Spinal cord (tissue), 10 donors: ENCODE data around the gene SLCO4A1. TPM values are rescaled to one million over a fixed set of nuclear protein-coding genes. Genes with fewer than 3 reads are reported as not detected.

Source experiments
- DNase-seq, 6 donors: peaks; one replicate each; pipeline versions ENCODE4 v3.0.0 to v3.0.0-alpha.2; 2013 to 2015; ENCODE audit warnings: low spot score in 6 of 6, low read depth in 4 of 6
- H3K27ac ChIP-seq: one replicate; pipeline ENCODE4 v1.5.1; 2013; ENCODE audit warnings: low read depth, low read length, control low read depth
- H3K27me3 ChIP-seq: one replicate; pipeline ENCODE4 v1.6.1; 2013; ENCODE audit warnings: low read length; ENCODE audit not compliant: control insufficient read depth, insufficient read depth
- H3K36me3 ChIP-seq: one replicate; pipeline ENCODE4 v1.6.1; 2013; ENCODE audit warnings: low read length; ENCODE audit not compliant: control insufficient read depth, insufficient read depth
- H3K4me1 ChIP-seq: one replicate; pipeline ENCODE4 v1.6.1; 2013; ENCODE audit warnings: low read length; ENCODE audit not compliant: control insufficient read depth, insufficient read depth
- H3K4me3 ChIP-seq: one replicate; pipeline ENCODE4 v1.5.1; 2013; ENCODE audit warnings: low read depth, low read length, control low read depth
- H3K9me3 ChIP-seq: one replicate; pipeline ENCODE4 v1.6.1; 2013; ENCODE audit warnings: low read length; ENCODE audit not compliant: control insufficient read depth, insufficient read depth
- WGBS: methylation state at CpG from one replicate; pipeline ENCODE4 v1.1.5; 2013; ENCODE audit warnings: missing lambda C conversion rate; ENCODE audit not compliant: insufficient coverage; 5-methylcytosine and 5-hydroxymethylcytosine counted together
- polyA plus RNA-seq, 2 donors: library from polyadenylated mRNA; unstranded; fragments of 120-200 nt; gene quantifications; one replicate each; pipeline ENCODE4 v1.2.1, GENCODE V29; 2013; ENCODE audit not compliant: insufficient read length in 2 of 2
- total RNA-seq, 2 donors: library from RNA; depleted of rRNA in 1 of 2; stranded (reverse); fragments of 120-200 nt in 1 of 2; fragments of >200 nt in 1 of 2; gene quantifications; one replicate each; pipeline versions ENCODE4 v1.2.3 to v1.2.4, GENCODE V29; 2013 to 2014
- donor health status: healthy.

The SLCO4A1 gene
- total and polyA plus RNA-seq, 4 donors, result 2.3 to 12.1 (median 5.8) TPM

DNA sequence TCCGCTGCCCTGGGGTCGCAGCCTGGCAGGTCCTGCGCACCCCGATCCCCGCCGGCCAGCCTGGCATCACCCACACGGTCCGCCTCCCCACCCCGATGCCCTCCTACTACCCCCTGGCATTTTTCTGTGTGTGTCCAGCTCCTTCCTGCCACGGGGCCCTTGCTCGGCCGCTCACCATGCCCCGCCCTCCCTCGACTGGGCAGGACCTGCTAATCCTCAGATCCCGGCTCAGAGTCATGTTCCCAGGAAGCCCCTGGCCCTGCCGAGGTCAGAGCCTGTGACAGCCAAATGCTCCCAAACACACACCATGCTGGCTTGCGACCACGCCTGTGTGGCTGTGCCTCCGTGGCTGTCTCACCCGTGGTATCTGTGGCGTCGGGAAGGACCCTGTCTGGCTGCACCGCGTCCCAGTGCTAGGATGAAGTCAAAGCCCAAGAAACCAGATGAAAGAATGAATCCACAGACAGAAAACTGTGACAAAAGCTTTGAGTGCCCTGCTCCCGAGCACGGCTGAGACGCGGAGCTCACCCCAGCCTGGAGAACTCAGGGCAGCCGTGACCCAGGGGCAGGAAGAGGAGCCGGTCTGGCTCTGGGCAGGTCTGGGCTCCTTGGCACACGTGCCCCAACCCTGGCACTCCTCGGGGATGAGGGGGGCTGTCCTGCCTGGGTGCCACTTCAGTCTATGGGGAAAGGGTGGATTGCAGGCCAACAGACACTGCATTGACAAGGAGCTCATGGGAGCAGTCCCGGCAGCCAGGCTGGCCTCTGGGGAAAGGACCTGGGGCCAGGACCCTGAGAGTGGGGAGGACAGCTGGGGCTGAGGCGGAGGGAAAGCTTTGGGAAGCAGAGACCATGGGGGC lies 20.8 kb upstream of the SLCO4A1 start:
- H3K4me1 ChIP-seq, result peaks cover 19% of the 10 kb centered on the region
- WGBS, result 83% methylated on average over 33 of the region's 34 CpGs
- H3K36me3 ChIP-seq, result no peaks in the 10 kb centered on the region
- no peak overlapping the region for H3K4me3 ChIP-seq
- no peak for DNase-seq
- H3K9me3 ChIP-seq, result no peaks in the 10 kb centered on the region
- H3K27me3 ChIP-seq, result peaks cover 8% of the 10 kb centered on the region
- H3K27ac ChIP-seq, result no peak overlapping the region

DNA sequence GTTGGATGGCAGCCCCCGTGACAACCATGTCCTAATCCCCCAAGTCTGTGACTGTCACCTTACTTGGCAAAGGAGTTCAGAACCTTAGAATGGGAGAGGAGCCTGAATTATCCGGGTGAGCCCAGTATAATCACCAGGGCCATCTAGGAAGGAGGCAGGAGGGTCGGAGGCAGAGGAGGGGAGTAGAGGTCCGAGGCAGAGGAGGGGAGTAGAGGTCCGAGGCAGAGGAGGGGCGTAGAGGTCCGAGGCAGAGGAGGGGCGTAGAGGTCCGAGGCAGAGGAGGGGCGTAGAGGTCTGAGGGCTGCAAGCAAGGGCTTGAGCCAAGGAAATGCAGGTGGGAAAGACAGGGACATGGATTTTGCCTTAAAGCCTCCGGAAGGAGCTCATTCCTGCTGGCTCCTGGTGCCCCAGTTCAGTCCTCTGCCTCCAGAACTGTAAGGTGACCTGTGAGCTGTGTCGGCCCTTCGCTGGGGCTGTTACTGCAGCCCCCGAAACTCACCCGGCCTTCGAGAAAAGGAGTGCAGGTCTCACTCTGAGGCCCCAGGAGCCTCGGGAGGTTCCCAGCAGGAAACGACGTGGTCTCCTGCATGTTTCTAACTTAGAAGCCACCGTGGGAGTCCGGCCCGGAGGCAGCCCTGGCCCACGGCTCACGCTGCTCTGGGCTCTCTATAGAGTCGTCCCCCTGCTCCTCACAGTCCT lies 20.0 kb upstream of the SLCO4A1 start:
- no peaks in the 10 kb centered on the region for H3K9me3 ChIP-seq
- H3K36me3 ChIP-seq, result no peaks in the 10 kb centered on the region
- DNase-seq, result no peak
- H3K27me3 ChIP-seq, result peaks cover 8% of the 10 kb centered on the region
- 80% methylated on average over 25 of the region's 25 CpGs for WGBS
- H3K4me1 ChIP-seq, result peaks cover 12% of the 10 kb centered on the region
- no peak overlapping the region for H3K27ac ChIP-seq
- no peak overlapping the region for H3K4me3 ChIP-seq

DNA sequence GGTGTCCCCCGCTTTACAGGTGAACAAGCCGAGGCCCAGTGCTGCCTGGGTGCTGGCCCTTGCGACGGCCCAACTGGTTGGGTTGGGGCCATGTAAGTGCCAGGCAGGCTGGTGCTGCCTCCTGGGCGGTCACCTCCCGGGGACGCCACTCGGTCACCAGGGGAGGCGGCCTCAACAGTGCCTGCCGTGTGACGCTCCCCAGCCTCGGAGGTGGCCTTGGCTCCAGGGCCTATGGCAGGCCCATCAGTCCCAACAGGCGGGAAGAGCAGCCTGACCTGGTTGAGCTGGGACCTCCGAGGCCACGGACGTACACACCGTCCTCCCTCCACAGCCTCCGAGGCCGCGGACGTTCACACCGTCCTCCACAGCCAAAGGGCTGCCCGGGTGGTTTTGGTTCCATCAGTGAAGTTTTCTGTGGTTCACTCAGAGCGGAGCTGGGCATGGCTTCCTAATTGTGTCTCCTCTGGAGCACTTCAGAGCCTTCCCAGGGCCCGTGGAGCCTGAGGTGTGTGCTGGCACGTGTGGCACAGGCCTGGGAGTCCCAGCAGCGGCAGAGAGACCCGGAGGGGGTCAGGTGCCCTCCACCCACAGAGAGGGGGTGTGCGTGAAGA lies 19.3 kb upstream of the SLCO4A1 start:
- Histone ChIP-seq H3K9me3 (no peaks in the 10 kb centered on the region), H3K27ac (no peak overlapping the region), H3K36me3 (no peaks in the 10 kb centered on the region), H3K4me1 (peaks cover 12% of the 10 kb centered on the region), H3K4me3 (no peak overlapping the region), H3K27me3 (peaks cover 8% of the 10 kb centered on the region)
- no peak for DNase-seq
- 81% methylated on average over 29 of the region's 29 CpGs for WGBS

DNA sequence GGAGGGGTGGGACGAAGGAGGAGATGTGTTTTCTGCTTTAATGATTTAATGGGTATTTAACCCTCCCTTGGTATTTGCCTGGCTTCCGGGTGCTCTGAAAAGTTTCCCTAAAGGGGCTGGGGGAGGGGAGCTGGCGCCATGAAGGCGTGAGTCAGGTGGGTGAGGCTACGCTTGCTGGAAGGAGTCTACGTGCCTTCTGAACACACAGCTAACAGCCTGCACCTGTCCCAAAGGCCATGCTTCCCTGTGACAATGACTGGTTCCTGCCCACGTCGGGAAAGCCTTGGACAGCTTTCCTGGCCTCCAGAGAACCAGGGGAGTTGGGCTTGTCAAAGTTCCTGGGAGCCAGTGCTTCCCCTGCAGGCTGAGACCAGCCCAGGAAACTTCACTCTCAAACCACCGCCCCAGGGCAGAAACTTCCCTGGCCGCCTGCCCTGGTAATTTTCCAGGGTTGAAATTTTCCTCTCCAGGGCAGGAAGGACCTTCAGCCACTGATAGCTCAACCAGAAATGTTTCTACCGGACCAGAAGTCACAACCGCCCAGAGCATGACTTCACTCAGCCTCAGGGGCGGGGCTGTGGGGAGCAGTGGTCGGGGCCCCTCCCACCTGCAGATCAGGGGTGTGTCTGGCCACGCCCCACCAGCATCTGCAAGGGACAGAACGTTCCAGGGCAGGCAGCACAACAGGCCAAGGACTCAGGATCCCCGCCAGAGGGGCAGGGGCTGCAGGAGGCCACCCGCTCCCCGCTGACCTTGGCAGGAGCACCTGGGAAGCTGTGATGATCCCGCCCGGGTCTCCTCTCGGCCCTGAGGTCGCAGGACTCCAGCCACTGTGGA lies 18.6 kb upstream of the SLCO4A1 start:
- DNase-seq, result peak in 1 of 6 donors; percentile 52
- Histone ChIP-seq H3K9me3 (no peaks in the 10 kb centered on the region), H3K4me1 (peaks cover 12% of the 10 kb centered on the region), H3K36me3 (no peaks in the 10 kb centered on the region), H3K27ac (peak overlapping the region; percentile 40), H3K4me3 (no peak overlapping the region), H3K27me3 (peaks cover 8% of the 10 kb centered on the region)
- WGBS, result 28% methylated on average over 15 of the region's 23 CpGs

DNA sequence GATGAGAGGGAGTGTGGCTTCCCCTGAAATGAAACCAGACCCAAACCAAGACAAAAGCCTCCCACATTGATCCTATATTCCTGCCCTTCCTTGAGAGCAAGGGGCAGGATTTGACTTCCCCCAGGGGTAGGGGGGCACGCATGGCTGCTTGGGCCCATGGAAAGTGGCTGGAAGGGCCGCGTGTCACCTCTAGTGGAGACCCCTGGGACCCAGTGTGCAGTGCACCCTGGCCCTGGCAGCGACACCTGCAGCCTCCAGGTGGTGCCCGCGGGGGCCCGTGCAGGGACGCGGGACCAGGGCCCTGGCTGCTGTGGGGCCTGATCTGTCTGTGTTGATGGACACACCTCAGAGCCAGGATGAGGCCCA lies 18.0 kb upstream of the SLCO4A1 start:
- no peak overlapping the region for H3K27ac ChIP-seq
- no peaks in the 10 kb centered on the region for H3K36me3 ChIP-seq
- peaks cover 8% of the 10 kb centered on the region for H3K27me3 ChIP-seq
- H3K4me3 ChIP-seq, result no peak overlapping the region
- 81% methylated on average over 9 of the region's 9 CpGs for WGBS
- DNase-seq, result no peak
- H3K4me1 ChIP-seq, result peaks cover 12% of the 10 kb centered on the region
- H3K9me3 ChIP-seq, result no peaks in the 10 kb centered on the region

DNA sequence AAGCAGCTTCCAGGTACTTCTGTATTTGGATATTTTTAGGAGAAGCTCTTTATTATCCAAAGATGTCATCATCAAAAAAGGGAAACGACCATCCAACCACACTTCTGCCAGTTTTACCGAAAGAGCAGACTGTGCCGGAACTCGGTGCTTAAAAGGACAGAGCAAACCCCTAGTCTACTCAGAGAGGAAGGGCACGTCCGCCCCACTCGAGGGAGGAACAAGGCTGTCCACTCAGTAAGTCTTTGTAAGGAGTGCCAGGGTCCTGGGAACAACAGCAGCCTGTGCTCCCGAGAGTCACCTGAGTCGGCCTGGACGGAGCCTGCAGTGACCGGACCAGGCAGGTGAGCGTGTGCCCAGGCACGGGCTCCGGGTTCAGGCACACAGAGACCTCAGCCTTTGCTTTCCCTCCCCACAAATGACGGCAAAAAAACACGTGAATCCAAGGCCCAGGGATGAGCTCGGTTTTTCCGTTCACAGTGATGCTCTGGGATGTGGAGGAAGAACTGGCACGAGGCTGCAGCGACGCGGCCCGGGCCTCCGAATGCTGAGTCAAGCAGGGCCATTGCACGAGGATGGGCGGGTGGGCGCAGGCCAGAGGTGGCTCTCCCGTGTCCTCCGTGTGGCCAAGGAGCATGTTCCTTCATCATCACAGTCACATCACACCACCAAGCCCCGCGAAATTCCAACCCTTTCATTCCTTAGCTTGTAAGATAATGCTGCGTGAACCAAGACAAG lies 17.4 kb upstream of the SLCO4A1 start:
- H3K36me3 ChIP-seq, result no peaks in the 10 kb centered on the region
- H3K27me3 ChIP-seq, result peaks cover 8% of the 10 kb centered on the region
- no peak overlapping the region for H3K27ac ChIP-seq
- DNase-seq, result no peak
- H3K9me3 ChIP-seq, result no peaks in the 10 kb centered on the region
- WGBS, result 90% methylated on average over 30 of the region's 32 CpGs
- peaks cover 12% of the 10 kb centered on the region for H3K4me1 ChIP-seq
- no peak overlapping the region for H3K4me3 ChIP-seq

DNA sequence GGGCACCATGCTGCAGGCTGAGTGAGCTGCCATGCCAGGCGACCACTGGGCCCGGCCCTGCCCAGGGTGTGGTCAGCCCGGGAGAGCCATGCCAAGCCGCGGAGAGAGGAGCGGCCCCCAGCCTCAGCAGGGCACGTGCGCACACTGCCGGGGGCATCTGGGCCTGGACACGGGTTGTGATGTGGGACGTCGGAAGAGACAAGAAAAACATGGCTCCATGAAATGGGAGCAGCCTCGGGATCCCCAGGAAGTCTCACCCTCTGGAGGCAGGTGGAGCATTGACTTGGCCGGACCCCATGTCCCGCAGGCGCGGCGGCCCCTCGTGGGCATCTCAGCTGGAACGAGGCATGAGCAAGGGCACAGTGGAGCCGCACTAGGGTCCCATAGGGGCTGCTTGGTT lies 16.8 kb upstream of the SLCO4A1 start:
- peaks cover 8% of the 10 kb centered on the region for H3K27me3 ChIP-seq
- H3K4me3 ChIP-seq, result no peak overlapping the region
- no peak for DNase-seq
- H3K9me3 ChIP-seq, result no peaks in the 10 kb centered on the region
- H3K36me3 ChIP-seq, result no peaks in the 10 kb centered on the region
- no peak overlapping the region for H3K27ac ChIP-seq
- 94% methylated on average over 21 of the region's 21 CpGs for WGBS
- peaks cover 12% of the 10 kb centered on the region for H3K4me1 ChIP-seq

DNA sequence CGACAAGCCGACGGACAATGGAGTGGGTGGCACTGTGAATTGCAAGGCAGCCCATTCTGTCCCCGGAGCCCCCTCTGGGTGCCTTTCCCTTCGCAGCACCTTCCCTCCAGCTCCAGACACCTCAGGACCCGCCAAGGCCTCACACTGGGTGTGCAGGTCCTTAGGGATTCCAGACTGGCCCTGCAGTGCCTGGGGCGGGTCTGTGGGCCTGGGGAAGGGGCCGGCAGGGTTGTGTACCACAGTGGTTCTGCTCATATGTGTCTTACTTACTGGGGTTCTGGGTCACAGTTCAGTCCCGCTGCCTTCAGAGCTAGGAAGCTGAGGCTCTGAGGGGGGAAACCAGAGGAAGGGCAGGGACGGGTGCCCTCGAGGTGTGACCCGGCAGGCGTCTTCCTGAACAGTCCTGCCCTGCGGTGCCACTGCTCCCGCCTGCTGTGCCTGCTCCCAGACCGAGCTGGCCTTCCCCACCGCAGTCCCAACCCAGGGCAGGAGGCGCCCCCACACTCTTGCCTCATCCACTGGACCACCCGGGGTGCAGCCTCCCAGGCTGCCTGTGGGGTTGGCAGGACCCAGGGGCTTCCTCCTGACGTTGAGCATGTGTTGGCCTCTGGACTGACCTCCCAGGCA lies 16.3 kb upstream of the SLCO4A1 start:
- Histone ChIP-seq H3K27ac (no peak overlapping the region), H3K4me1 (peaks cover 12% of the 10 kb centered on the region)

More for the DNA sequence above, 16.3 kb upstream of the SLCO4A1 start:
- no peak for DNase-seq
- H3K4me3 ChIP-seq, result no peak overlapping the region
- H3K9me3 ChIP-seq, result no peaks in the 10 kb centered on the region
- H3K27me3 ChIP-seq, result peaks cover 8% of the 10 kb centered on the region
- WGBS, result 83% methylated on average over 17 of the region's 20 CpGs
- no peaks in the 10 kb centered on the region for H3K36me3 ChIP-seq
